Ovary (tissue), 9 donors: Measurements from ENCODE around the gene NKX2-4. TPM values are rescaled to one million over a fixed set of nuclear protein-coding genes. Genes with fewer than 3 reads are reported as not detected.

Experiments used
- DNase-seq, 5 donors: peaks; one replicate each; pipeline ENCODE4 v3.0.0-alpha.2; 2019 to 2020
- H3K27ac ChIP-seq, 2 donors: fragments of 200-600 bp; one replicate each; pipeline versions ENCODE4 v1.5.1 to v1.8.0; 2019 to 2022
- H3K27me3 ChIP-seq: fragments of 200-600 bp; one replicate; pipeline ENCODE4 v1.8.0; 2022
- H3K36me3 ChIP-seq: fragments of 200-600 bp; sonication (generic); one replicate; pipeline ENCODE4 v1.5.1; 2019
- H3K4me1 ChIP-seq: one replicate; pipeline ENCODE4 v1.8.1; 2013; ENCODE audit warnings: mild to moderate bottlenecking, moderate library complexity; ENCODE audit not compliant: insufficient read depth
- H3K4me3 ChIP-seq: fragments of 200-600 bp; sonication (generic); one replicate; pipeline ENCODE4 v1.5.1; 2017
- H3K9me3 ChIP-seq, 2 donors: fragments of 200-600 bp in 1 of 2; sonication (generic) in 1 of 2; one replicate each; pipeline versions ENCODE4 v1.5.1 to v1.8.1; 2013 to 2019; ENCODE audit warnings: mild to moderate bottlenecking in 1 of 2, moderate library complexity in 1 of 2
- EP300 ChIP-seq: sonication (generic); formaldehyde crosslinking; IDR thresholded peaks from one replicate; pipeline ENCODE4 v1.6.1; 2017; ENCODE audit warnings: antibody characterized with exemption
- POLR2A ChIP-seq: fragments of 450-650 bp; IDR thresholded peaks from one replicate; pipeline ENCODE4 v1.6.1; 2017; ENCODE audit warnings: antibody characterized with exemption, mild to moderate bottlenecking, moderate library complexity
- WGBS, 3 donors: extraction: QIAGEN DNeasy Blood & Tissue Kit in 1 of 3; methylation state at CpG; one replicate each; pipeline versions ENCODE4 v1.1.5 to v1.1.7; 2013 to 2017; 5-methylcytosine and 5-hydroxymethylcytosine counted together
- intact Hi-C, 4 donors: fragments of 100-400 bp; cut with DNase I; formaldehyde crosslinking; loops; one replicate each; pipeline versions ENCODE4 v1.11.0 to v1.15.1; 2022 to 2023
- polyA plus RNA-seq, 2 donors: library from polyadenylated mRNA; stranded (reverse); fragments of 200-250 nt in 1 of 2; fragments of 350-450 nt in 1 of 2; fragmentation: Illumina TruSeq in 1 of 2; extraction: RNeasy Lipid Tissue Mini Kit (QIAGEN cat#74804) in 1 of 2; gene quantifications; one replicate each; pipeline ENCODE4 v1.2.3, GENCODE V29; 2013 to 2014
- total RNA-seq, 7 donors: library from RNA; depleted of rRNA in 2 of 7; stranded (reverse); fragments of >200 nt in 2 of 7; fragmentation: NEBNext Ultra II Directional in 3 of 7; extraction: Animal tissue kit (Norgen Biotek cat#: 25700) in 3 of 7; gene quantifications; one replicate each; pipeline versions ENCODE4 v1.1.0 to v1.2.4, GENCODE V29; 2016 to 2023
- TF ChIP-seq, protein P1 (sequence below), 3 donors: fragments of 450-650 bp in 2 of 3; fragments of 200-600 bp in 1 of 3; IDR thresholded peaks; one replicate each; pipeline versions ENCODE4 v1.5.1 to v1.8.0; 2016 to 2022; ENCODE audit warnings: antibody characterized with exemption in 3 of 3, mild to moderate bottlenecking in 1 of 3
- donor health status: DM: no; HTN: no; CAD: no; lungs with moderate emphysema.
- donor health status: DM: no; HTN: no; CAD: no.
- donor health status: Bipolar disorder and iron deficiency.
- donor health status: DM: yes; HTN: yes; CAD: no.
- donor health status: DM: no; HTN: no; CAD: no.
- donor health status: DM: yes; HTN: yes; CAD: no.

NKX2-4 gene
- total and polyA plus RNA-seq, 9 donors = not detected

DNA sequence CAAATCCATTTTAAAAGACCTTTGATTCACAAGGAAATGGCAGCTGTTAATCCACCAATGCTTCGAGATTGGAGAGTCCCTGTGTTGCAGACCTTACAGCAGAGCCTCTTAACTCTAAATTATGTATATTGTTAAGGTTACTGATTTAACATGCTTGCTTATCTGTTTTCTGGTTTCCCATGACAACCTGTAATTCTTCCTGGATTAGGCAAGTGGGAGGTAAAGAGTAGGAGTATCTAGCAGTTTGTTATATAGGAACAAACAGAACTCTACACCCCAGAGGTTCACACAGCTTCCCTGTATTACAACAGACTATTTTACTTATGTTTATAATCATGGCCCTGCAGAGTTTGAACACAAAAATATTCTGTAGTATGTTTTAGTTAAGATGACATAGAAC, 39.5 kb downstream of the NKX2-4 start:
- intact Hi-C loops = no loop called here
- Histone ChIP-seq H3K27ac (no peak overlapping the region), H3K4me1 (no peaks in the 10 kb centered on the region), H3K9me3 (no peaks in the 10 kb centered on the region), H3K4me3 (no peak overlapping the region), H3K36me3 (no peaks in the 10 kb centered on the region), H3K27me3 (no peaks in the 10 kb centered on the region)
- TF ChIP-seq EP300 (no peak), POLR2A (no peak)
- TF ChIP-seq, protein P1, sequence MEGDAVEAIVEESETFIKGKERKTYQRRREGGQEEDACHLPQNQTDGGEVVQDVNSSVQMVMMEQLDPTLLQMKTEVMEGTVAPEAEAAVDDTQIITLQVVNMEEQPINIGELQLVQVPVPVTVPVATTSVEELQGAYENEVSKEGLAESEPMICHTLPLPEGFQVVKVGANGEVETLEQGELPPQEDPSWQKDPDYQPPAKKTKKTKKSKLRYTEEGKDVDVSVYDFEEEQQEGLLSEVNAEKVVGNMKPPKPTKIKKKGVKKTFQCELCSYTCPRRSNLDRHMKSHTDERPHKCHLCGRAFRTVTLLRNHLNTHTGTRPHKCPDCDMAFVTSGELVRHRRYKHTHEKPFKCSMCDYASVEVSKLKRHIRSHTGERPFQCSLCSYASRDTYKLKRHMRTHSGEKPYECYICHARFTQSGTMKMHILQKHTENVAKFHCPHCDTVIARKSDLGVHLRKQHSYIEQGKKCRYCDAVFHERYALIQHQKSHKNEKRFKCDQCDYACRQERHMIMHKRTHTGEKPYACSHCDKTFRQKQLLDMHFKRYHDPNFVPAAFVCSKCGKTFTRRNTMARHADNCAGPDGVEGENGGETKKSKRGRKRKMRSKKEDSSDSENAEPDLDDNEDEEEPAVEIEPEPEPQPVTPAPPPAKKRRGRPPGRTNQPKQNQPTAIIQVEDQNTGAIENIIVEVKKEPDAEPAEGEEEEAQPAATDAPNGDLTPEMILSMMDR (IDR thresholded peaks at IDR 0.05) = no peak
- WGBS, 3 donors = 31 to 34% (median 34%) methylated on average over 1 of the region's 1 CpG
- no peak for DNase-seq

DNA sequence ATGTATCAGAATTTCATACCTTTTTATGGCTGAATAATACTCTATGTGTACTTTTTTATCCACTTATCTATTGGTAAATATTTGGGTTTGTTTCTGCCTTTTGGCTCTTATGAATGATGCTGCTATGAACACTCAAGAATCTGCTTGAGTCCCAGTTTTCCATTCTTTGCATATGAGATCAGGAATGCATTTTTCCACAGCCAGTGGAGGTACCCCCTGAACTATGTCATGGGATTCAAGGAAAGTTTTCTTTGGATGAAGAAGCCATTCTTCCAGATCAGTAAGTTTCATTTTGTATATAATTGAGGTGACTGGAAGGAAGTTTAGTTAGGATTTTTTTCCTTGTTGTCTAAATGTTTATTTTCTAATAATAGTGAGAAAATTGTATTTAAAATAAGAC, 40.9 kb downstream of the NKX2-4 start:
- no peaks in the 10 kb centered on the region for H3K4me1 ChIP-seq
- H3K36me3 ChIP-seq = no peaks in the 10 kb centered on the region
- no peaks in the 10 kb centered on the region for H3K27me3 ChIP-seq
- intact Hi-C loops = no loop called here
- TF ChIP-seq, protein P1 (IDR thresholded peaks at IDR 0.05) = no peak
- TF ChIP-seq POLR2A (no peak), EP300 (no peak)
- no peaks in the 10 kb centered on the region for H3K9me3 ChIP-seq
- H3K27ac ChIP-seq = no peak overlapping the region
- DNase-seq = no peak
- no peak overlapping the region for H3K4me3 ChIP-seq

DNA sequence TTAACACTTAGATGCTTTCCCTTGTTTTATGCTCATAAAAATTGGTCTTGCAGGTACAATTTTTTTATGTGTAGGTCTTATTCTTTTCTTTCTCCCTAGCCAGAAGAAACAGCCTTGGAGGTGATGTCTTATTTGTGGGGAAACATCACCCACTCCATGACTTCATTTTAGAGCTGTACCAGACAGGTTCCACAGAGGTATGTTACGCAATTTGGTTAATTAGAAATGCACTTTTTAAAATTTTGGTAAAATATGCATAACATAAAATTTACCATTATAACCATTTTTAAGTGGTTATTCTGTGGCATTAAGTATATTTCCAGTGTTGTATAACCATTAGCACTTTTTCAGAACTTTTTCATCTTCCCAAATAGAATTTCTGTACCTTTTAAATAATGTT, 41.3 kb downstream of the NKX2-4 start:
- Histone ChIP-seq H3K27ac (no peak overlapping the region), H3K9me3 (no peaks in the 10 kb centered on the region), H3K4me3 (no peak overlapping the region), H3K4me1 (no peaks in the 10 kb centered on the region), H3K27me3 (no peaks in the 10 kb centered on the region), H3K36me3 (no peaks in the 10 kb centered on the region)
- TF ChIP-seq EP300 (no peak), POLR2A (no peak)
- TF ChIP-seq, protein P1 (IDR thresholded peaks at IDR 0.05) = no peak
- no peak for DNase-seq
- intact Hi-C loops = no loop called here
- whole genome bisulfite sequencing, 3 donors = 2 to 96% (median 46%) methylated on average over 1 of the region's 1 CpG

DNA sequence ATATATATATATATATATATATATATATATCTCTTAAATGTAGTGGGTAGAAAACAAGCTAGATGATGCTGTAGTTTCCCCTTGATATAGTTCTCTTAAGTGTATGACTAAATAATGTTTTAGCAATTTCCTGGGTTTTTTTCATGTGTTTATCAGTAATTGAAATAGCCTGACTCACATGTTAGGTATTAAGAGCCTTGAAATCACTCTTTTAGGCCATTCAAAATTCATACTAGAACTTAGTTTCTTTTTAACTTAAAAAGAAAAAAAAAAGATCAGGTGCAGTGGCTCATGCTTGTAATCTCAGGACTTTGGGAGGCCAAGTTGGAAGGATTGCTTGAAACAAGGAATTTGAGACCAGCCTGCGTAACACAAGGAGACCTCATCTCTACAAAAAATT, 44.1 kb downstream of the NKX2-4 start:
- no peak overlapping the region for H3K27ac ChIP-seq
- no peaks in the 10 kb centered on the region for H3K27me3 ChIP-seq
- DNase-seq = no peak
- intact Hi-C loops = no loop called here
- 92 to 99% (median 94%) methylated on average over 1 of the region's 1 CpG for WGBS, 3 donors
- H3K9me3 ChIP-seq = no peaks in the 10 kb centered on the region
- no peaks in the 10 kb centered on the region for H3K4me1 ChIP-seq
- no peak for TF ChIP-seq EP300
- TF ChIP-seq POLR2A = no peak
- TF ChIP-seq, protein P1 (IDR thresholded peaks at IDR 0.05) = no peak
- no peaks in the 10 kb centered on the region for H3K36me3 ChIP-seq
- no peak overlapping the region for H3K4me3 ChIP-seq

DNA sequence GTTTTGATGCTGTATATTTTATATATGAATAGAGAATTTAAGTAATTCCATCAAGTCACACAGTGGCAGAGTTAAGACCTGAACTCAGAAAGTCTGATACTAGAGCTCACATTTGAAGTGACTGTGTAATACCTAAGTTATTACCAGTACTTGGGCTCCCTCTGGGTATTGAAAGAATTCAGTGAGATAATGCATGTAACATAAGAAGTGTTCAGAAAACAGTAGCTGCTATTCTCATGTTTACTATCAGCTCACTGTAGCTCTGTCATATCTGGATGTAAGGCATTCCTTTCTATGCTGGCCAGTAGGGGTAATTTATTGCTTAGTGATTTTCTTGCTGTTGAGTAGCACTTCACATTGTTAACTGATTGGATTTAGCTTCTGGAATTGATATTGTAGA, 44.6 kb downstream of the NKX2-4 start:
- TF ChIP-seq, protein P1 (IDR thresholded peaks at IDR 0.05) = no peak
- no peak for TF ChIP-seq POLR2A
- no peak for TF ChIP-seq EP300
- no peak overlapping the region for H3K4me3 ChIP-seq
- intact Hi-C loops = no loop called here
- no peaks in the 10 kb centered on the region for H3K36me3 ChIP-seq
- H3K27me3 ChIP-seq = no peaks in the 10 kb centered on the region
- no peak overlapping the region for H3K27ac ChIP-seq
- H3K4me1 ChIP-seq = no peaks in the 10 kb centered on the region
- DNase-seq = no peak
- H3K9me3 ChIP-seq = no peaks in the 10 kb centered on the region
